ENCODE measurements around the gene ZNF547.

The ZNF547 gene

GRCh38 chr19:57362997-57363687, at the start of gene ZNF547, which contains the start of gene TRAPPC2B:
ZNF547 (plus strand) TSS chr19:57363551; CDS start chr19:57368556, 5,005 bp downstream.
TRAPPC2B (plus strand) TSS chr19:57363551; CDS start chr19:57364834, 1,283 bp downstream.
- DNase-seq (ENCODE audit: low read depth in 2 of 3, low spot score in 1 of 3): peak; percentile 95 to 96 (median 96)

GRCh38 chr19:57314146-57314545, 49.2 kb upstream of the ZNF547 start:
- DNase-seq (ENCODE audit: low read depth in 2 of 3, low spot score in 1 of 3): no peak

GRCh38 chr19:57317503-57317902, 45.8 kb upstream of the ZNF547 start:
- no peak for DNase-seq (ENCODE audit: low read depth in 2 of 3, low spot score in 1 of 3)

GRCh38 chr19:57319869-57320179, 43.5 kb upstream of the ZNF547 start:
- DNase-seq (ENCODE audit: low read depth in 2 of 3, low spot score in 1 of 3): no peak

- DNase-seq (ENCODE audit: low read depth in 2 of 3, low spot score in 1 of 3): peak; percentile 85 to 88 (median 85)
These were observed 42.9 kb upstream of the ZNF547 start, which contains the start of gene ZNF543 for GRCh38 chr19:57320180-57321084. ZNF543 (plus strand) TSS chr19:57320472; CDS start chr19:57320854, 382 bp downstream.

- no peak for DNase-seq (ENCODE audit: low read depth in 2 of 3, low spot score in 1 of 3)
These were observed 42.2 kb upstream of the ZNF547 start for GRCh38 chr19:57321116-57321515.

- no peak for DNase-seq (ENCODE audit: low read depth in 2 of 3, low spot score in 1 of 3)
These were observed 41.6 kb upstream of the ZNF547 start for GRCh38 chr19:57321751-57322150.

GRCh38 chr19:57324992-57325391, 38.4 kb upstream of the ZNF547 start:
- no peak for DNase-seq (ENCODE audit: low read depth in 2 of 3, low spot score in 1 of 3)

GRCh38 chr19:57327993-57328392, 35.4 kb upstream of the ZNF547 start:
- DNase-seq (ENCODE audit: low read depth in 2 of 3, low spot score in 1 of 3): no peak

GRCh38 chr19:57334191-57334590, 29.2 kb upstream of the ZNF547 start:
- DNase-seq (ENCODE audit: low read depth in 2 of 3, low spot score in 1 of 3): no peak

- DNase-seq (ENCODE audit: low read depth in 2 of 3, low spot score in 1 of 3): no peak
These were observed 24.5 kb upstream of the ZNF547 start for GRCh38 chr19:57338877-57339276.

GRCh38 chr19:57342582-57342981, 20.8 kb upstream of the ZNF547 start:
- no peak for DNase-seq (ENCODE audit: low read depth in 2 of 3, low spot score in 1 of 3)

GRCh38 chr19:57348136-57348535, 15.2 kb upstream of the ZNF547 start:
- no peak for DNase-seq (ENCODE audit: low read depth in 2 of 3, low spot score in 1 of 3)

GRCh38 chr19:57350877-57351805, 12.2 kb upstream of the ZNF547 start, which contains the start of gene ZNF304:
ZNF304 (plus strand) TSS chr19:57351271; CDS start chr19:57351665, 394 bp downstream.
- DNase-seq (ENCODE audit: low read depth in 2 of 3, low spot score in 1 of 3): peak; percentile 68 to 78 (median 77)

GRCh38 chr19:57351867-57352266, 11.5 kb upstream of the ZNF547 start:
- DNase-seq (ENCODE audit: low read depth in 2 of 3, low spot score in 1 of 3): no peak

- DNase-seq (ENCODE audit: low read depth in 2 of 3, low spot score in 1 of 3): no peak
These were observed 7.4 kb upstream of the ZNF547 start for GRCh38 chr19:57355916-57356315.

GRCh38 chr19:57357406-57357805, 5.9 kb upstream of the ZNF547 start:
- DNase-seq (ENCODE audit: low read depth in 2 of 3, low spot score in 1 of 3): no peak

- DNase-seq (ENCODE audit: low read depth in 2 of 3, low spot score in 1 of 3): no peak
These were observed 4.1 kb upstream of the ZNF547 start for GRCh38 chr19:57359300-57359699.

- DNase-seq (ENCODE audit: low read depth in 2 of 3, low spot score in 1 of 3): no peak
These were observed 932 bp upstream of the ZNF547 start for GRCh38 chr19:57362419-57362818.

- DNase-seq (ENCODE audit: low read depth in 2 of 3, low spot score in 1 of 3): no peak
These were observed 384 bp downstream of the ZNF547 start for GRCh38 chr19:57363688-57364181.

GRCh38 chr19:57366776-57367175, 3.4 kb downstream of the ZNF547 start:
- no peak for DNase-seq (ENCODE audit: low read depth in 2 of 3, low spot score in 1 of 3)
